IMR-90 (cell line): Measurements from ENCODE around the gene POMGNT2.

Experiments
- CHD1 ChIP-seq: IDR thresholded peaks from 2 replicates; pipeline ENCODE4 v1.6.1; 2012; ENCODE audit warnings: low read depth, low read length, improper control_type of control experiment
- MAFK ChIP-seq: IDR thresholded peaks from 2 replicates; pipeline ENCODE4 v1.6.1; 2012; ENCODE audit warnings: low read depth, low read length, improper control_type of control experiment
- MXI1 ChIP-seq: IDR thresholded peaks from 2 replicates; pipeline ENCODE4 v1.6.1; 2012; ENCODE audit warnings: low read depth, mild to moderate bottlenecking, low read length, moderate library complexity, borderline replicate concordance
- NFE2L2 ChIP-seq: fragments of 150-350 bp; IDR thresholded peaks from 2 replicates; pipeline ENCODE4 v1.6.1; 2016; ENCODE audit warnings: low read depth, mild to moderate bottlenecking, low read length
- POLR2A ChIP-seq: IDR thresholded peaks from 2 replicates; pipeline ENCODE4 v1.6.1; 2012; ENCODE audit warnings: mild to moderate bottlenecking, low read depth, low read length
- RCOR1 ChIP-seq: IDR thresholded peaks from 2 replicates; pipeline ENCODE4 v1.6.1; 2012; ENCODE audit warnings: mild to moderate bottlenecking, low read length, improper control_type of control experiment; ENCODE audit not compliant: insufficient replicate concordance
- RFX5 ChIP-seq: IDR thresholded peaks from 2 replicates; pipeline ENCODE4 v1.8.0; 2012; ENCODE audit warnings: low read depth, mild to moderate bottlenecking, low read length, moderate library complexity
- TF ChIP-seq, protein P1 (sequence below): conservative IDR thresholded peaks from 2 replicates; pipeline ENCODE4 v1.5.1; 2012; ENCODE audit warnings: mild to moderate bottlenecking, low read depth, low read length, improper control_type of control experiment
- TF ChIP-seq, protein P2 (sequence below): fragments of 150-350 bp; IDR thresholded peaks from 2 replicates; pipeline ENCODE4 v1.6.1; 2016; ENCODE audit warnings: low read depth, mild to moderate bottlenecking, low read length, moderate library complexity, borderline replicate concordance

DNA sequence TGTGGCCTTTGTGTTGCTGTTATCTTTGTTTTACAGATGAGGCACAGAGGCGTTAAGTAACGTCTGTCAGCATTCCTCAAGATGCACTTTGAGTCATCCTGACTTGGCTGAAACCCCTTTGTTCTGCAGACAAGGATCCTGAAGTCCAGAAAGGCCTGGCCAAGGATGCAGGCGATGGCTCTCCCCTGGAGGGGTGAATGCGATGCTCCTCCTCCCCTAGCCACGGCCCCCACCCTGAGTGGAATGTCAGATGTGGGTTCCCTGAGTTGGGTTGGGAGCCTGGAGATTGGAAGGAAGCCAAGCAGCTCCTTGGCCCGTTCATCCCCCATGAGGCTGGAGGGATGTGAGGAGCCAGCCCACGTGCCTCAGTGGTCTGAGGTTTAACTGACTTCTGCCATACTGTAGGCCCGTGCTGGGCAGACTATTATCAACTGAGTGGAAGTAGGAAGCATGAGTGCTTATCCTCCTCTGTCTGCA, 43.3 kb downstream of the POMGNT2 start:
- TF ChIP-seq RCOR1 (no peak), POLR2A (no peak), MAFK (no peak), MXI1 (no peak), NFE2L2 (no peak), CHD1 (no peak), RFX5 (no peak)
- TF ChIP-seq, protein P1, sequence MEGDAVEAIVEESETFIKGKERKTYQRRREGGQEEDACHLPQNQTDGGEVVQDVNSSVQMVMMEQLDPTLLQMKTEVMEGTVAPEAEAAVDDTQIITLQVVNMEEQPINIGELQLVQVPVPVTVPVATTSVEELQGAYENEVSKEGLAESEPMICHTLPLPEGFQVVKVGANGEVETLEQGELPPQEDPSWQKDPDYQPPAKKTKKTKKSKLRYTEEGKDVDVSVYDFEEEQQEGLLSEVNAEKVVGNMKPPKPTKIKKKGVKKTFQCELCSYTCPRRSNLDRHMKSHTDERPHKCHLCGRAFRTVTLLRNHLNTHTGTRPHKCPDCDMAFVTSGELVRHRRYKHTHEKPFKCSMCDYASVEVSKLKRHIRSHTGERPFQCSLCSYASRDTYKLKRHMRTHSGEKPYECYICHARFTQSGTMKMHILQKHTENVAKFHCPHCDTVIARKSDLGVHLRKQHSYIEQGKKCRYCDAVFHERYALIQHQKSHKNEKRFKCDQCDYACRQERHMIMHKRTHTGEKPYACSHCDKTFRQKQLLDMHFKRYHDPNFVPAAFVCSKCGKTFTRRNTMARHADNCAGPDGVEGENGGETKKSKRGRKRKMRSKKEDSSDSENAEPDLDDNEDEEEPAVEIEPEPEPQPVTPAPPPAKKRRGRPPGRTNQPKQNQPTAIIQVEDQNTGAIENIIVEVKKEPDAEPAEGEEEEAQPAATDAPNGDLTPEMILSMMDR: no peak
- TF ChIP-seq, protein P2, sequence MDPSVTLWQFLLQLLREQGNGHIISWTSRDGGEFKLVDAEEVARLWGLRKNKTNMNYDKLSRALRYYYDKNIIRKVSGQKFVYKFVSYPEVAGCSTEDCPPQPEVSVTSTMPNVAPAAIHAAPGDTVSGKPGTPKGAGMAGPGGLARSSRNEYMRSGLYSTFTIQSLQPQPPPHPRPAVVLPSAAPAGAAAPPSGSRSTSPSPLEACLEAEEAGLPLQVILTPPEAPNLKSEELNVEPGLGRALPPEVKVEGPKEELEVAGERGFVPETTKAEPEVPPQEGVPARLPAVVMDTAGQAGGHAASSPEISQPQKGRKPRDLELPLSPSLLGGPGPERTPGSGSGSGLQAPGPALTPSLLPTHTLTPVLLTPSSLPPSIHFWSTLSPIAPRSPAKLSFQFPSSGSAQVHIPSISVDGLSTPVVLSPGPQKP: no peak
